ENCODE measurements around the gene SLC1A3. TPM values are rescaled to one million over a fixed set of nuclear protein-coding genes. Genes with fewer than 3 reads are reported as not detected.
"Not testable (repeated sequence)": the region's sequence is repeated elsewhere in the genome, so short reads cannot be mapped to it uniquely, and the experiment has no call there.

Gene SLC1A3
- total RNA-seq, 1 donor from 2014 or later = not detected

GRCh38 chr5:36643162-36643561, 36.8 kb downstream of the SLC1A3 start:
- peaks cover 3% of the 10 kb centered on the region for H3K27me3 Mint-ChIP-seq (ENCODE audit: insufficient read depth)
- intact Hi-C loops (cut with micrococcal nuclease) = no loop called here
- H3K4me3 Mint-ChIP-seq = no peak overlapping the region
- no peaks in the 10 kb centered on the region for H3K4me1 Mint-ChIP-seq (ENCODE audit: low read depth)
- no peaks in the 10 kb centered on the region for H3K9me3 Mint-ChIP-seq
- no peak for DNase-seq (ENCODE audit: low spot score)
- no peaks in the 10 kb centered on the region for H3K36me3 Mint-ChIP-seq (ENCODE audit: low read depth)
- no peak overlapping the region for H3K27ac Mint-ChIP-seq

- H3K36me3 Mint-ChIP-seq (ENCODE audit: low read depth); intact Hi-C loops (cut with micrococcal nuclease); H3K27ac Mint-ChIP-seq; H3K9me3 Mint-ChIP-seq; DNase-seq (ENCODE audit: low spot score); H3K4me3 Mint-ChIP-seq; H3K27me3 Mint-ChIP-seq (ENCODE audit: insufficient read depth); H3K4me1 Mint-ChIP-seq (ENCODE audit: low read depth): not testable (repeated sequence)
These were observed 37.4 kb downstream of the SLC1A3 start for GRCh38 chr5:36643841-36644240.

GRCh38 chr5:36644727-36645126, 38.3 kb downstream of the SLC1A3 start:
- H3K9me3 Mint-ChIP-seq = no peaks in the 10 kb centered on the region
- no peak overlapping the region for H3K27ac Mint-ChIP-seq
- H3K4me1 Mint-ChIP-seq (ENCODE audit: low read depth) = no peaks in the 10 kb centered on the region
- intact Hi-C loops (cut with micrococcal nuclease) = no loop called here
- DNase-seq (ENCODE audit: low spot score) = no peak
- no peak overlapping the region for H3K4me3 Mint-ChIP-seq
- no peaks in the 10 kb centered on the region for H3K36me3 Mint-ChIP-seq (ENCODE audit: low read depth)
- peaks cover 6% of the 10 kb centered on the region for H3K27me3 Mint-ChIP-seq (ENCODE audit: insufficient read depth)

GRCh38 chr5:36646100-36646499, 39.7 kb downstream of the SLC1A3 start:
- DNase-seq (ENCODE audit: low spot score) = no peak
- no peaks in the 10 kb centered on the region for H3K4me1 Mint-ChIP-seq (ENCODE audit: low read depth)
- intact Hi-C loops (cut with micrococcal nuclease) = no loop called here
- peaks cover 4% of the 10 kb centered on the region for H3K27me3 Mint-ChIP-seq (ENCODE audit: insufficient read depth)
- H3K4me3 Mint-ChIP-seq = no peak overlapping the region
- no peaks in the 10 kb centered on the region for H3K9me3 Mint-ChIP-seq
- no peak overlapping the region for H3K27ac Mint-ChIP-seq
- H3K36me3 Mint-ChIP-seq (ENCODE audit: low read depth) = no peaks in the 10 kb centered on the region

- no peak for DNase-seq (ENCODE audit: low spot score)
- intact Hi-C loops (cut with micrococcal nuclease) = no loop called here
These were observed 40.2 kb downstream of the SLC1A3 start for GRCh38 chr5:36646507-36647023.

GRCh38 chr5:36647046-36647445, 40.6 kb downstream of the SLC1A3 start:
- H3K27me3 Mint-ChIP-seq (ENCODE audit: insufficient read depth) = peaks cover 10% of the 10 kb centered on the region
- no peaks in the 10 kb centered on the region for H3K36me3 Mint-ChIP-seq (ENCODE audit: low read depth)
- no peak overlapping the region for H3K27ac Mint-ChIP-seq
- no peak overlapping the region for H3K4me3 Mint-ChIP-seq
- no peak for DNase-seq (ENCODE audit: low spot score)
- no peaks in the 10 kb centered on the region for H3K9me3 Mint-ChIP-seq
- no peaks in the 10 kb centered on the region for H3K4me1 Mint-ChIP-seq (ENCODE audit: low read depth)
- intact Hi-C loops (cut with micrococcal nuclease) = no loop called here

More at GRCh38 chr5:36646507-36647023, 40.2 kb downstream of the SLC1A3 start:
- no peak overlapping the region for H3K4me3 Mint-ChIP-seq
- H3K27ac Mint-ChIP-seq = no peak overlapping the region
- H3K27me3 Mint-ChIP-seq (ENCODE audit: insufficient read depth) = peaks cover 7% of the 10 kb centered on the region
- H3K9me3 Mint-ChIP-seq = no peaks in the 10 kb centered on the region
- H3K36me3 Mint-ChIP-seq (ENCODE audit: low read depth) = no peaks in the 10 kb centered on the region
- no peaks in the 10 kb centered on the region for H3K4me1 Mint-ChIP-seq (ENCODE audit: low read depth)

- Mint-ChIP-seq H3K27ac (no peak overlapping the region), H3K27me3 (ENCODE audit: insufficient read depth) (peaks cover 10% of the 10 kb centered on the region), H3K4me1 (ENCODE audit: low read depth) (no peaks in the 10 kb centered on the region), H3K36me3 (ENCODE audit: low read depth) (no peaks in the 10 kb centered on the region), H3K9me3 (no peaks in the 10 kb centered on the region), H3K4me3 (no peak overlapping the region)
- DNase-seq (ENCODE audit: low spot score) = no peak
- intact Hi-C loops (cut with micrococcal nuclease) = no loop called here
These were observed 42.0 kb downstream of the SLC1A3 start for GRCh38 chr5:36648426-36648825.

- H3K9me3 Mint-ChIP-seq = no peaks in the 10 kb centered on the region
- peaks cover 20% of the 10 kb centered on the region for H3K27me3 Mint-ChIP-seq (ENCODE audit: insufficient read depth)
- no peak for DNase-seq (ENCODE audit: low spot score)
- H3K4me1 Mint-ChIP-seq (ENCODE audit: low read depth) = no peaks in the 10 kb centered on the region
- no peak overlapping the region for H3K27ac Mint-ChIP-seq
- intact Hi-C loops (cut with micrococcal nuclease) = no loop called here
- H3K36me3 Mint-ChIP-seq (ENCODE audit: low read depth) = no peaks in the 10 kb centered on the region
- no peak overlapping the region for H3K4me3 Mint-ChIP-seq
These were observed 45.6 kb downstream of the SLC1A3 start for GRCh38 chr5:36651761-36652685.

- no peak overlapping the region for H3K27ac Mint-ChIP-seq
- no peaks in the 10 kb centered on the region for H3K4me1 Mint-ChIP-seq (ENCODE audit: low read depth)
- no peak for DNase-seq (ENCODE audit: low spot score)
- intact Hi-C loops (cut with micrococcal nuclease) = no loop called here
- H3K27me3 Mint-ChIP-seq (ENCODE audit: insufficient read depth) = peaks cover 20% of the 10 kb centered on the region
- H3K4me3 Mint-ChIP-seq = no peak overlapping the region
- H3K36me3 Mint-ChIP-seq (ENCODE audit: low read depth) = no peaks in the 10 kb centered on the region
- H3K9me3 Mint-ChIP-seq = no peaks in the 10 kb centered on the region
These were observed 46.8 kb downstream of the SLC1A3 start for GRCh38 chr5:36653044-36653705.

- Mint-ChIP-seq H3K27me3 (ENCODE audit: insufficient read depth) (peaks cover 17% of the 10 kb centered on the region), H3K4me1 (ENCODE audit: low read depth) (no peaks in the 10 kb centered on the region), H3K9me3 (no peaks in the 10 kb centered on the region), H3K4me3 (no peak overlapping the region), H3K36me3 (ENCODE audit: low read depth) (no peaks in the 10 kb centered on the region), H3K27ac (no peak overlapping the region)
- DNase-seq (ENCODE audit: low spot score) = no peak
- intact Hi-C loops (cut with micrococcal nuclease) = no loop called here
These were observed 48.2 kb downstream of the SLC1A3 start for GRCh38 chr5:36654564-36654963.

- Mint-ChIP-seq H3K36me3 (ENCODE audit: low read depth) (no peaks in the 10 kb centered on the region), H3K9me3 (no peaks in the 10 kb centered on the region), H3K27me3 (ENCODE audit: insufficient read depth) (peaks cover 17% of the 10 kb centered on the region), H3K4me1 (ENCODE audit: low read depth) (no peaks in the 10 kb centered on the region), H3K27ac (no peak overlapping the region), H3K4me3 (no peak overlapping the region)
- intact Hi-C loops (cut with micrococcal nuclease) = no loop called here
- no peak for DNase-seq (ENCODE audit: low spot score)
These were observed 48.8 kb downstream of the SLC1A3 start for GRCh38 chr5:36655161-36655560.

- intact Hi-C loops (cut with micrococcal nuclease) = no loop called here
- H3K9me3 Mint-ChIP-seq = no peaks in the 10 kb centered on the region
- no peak overlapping the region for H3K4me3 Mint-ChIP-seq
- peaks cover 13% of the 10 kb centered on the region for H3K27me3 Mint-ChIP-seq (ENCODE audit: insufficient read depth)
- no peak overlapping the region for H3K27ac Mint-ChIP-seq
- H3K4me1 Mint-ChIP-seq (ENCODE audit: low read depth) = no peaks in the 10 kb centered on the region
- H3K36me3 Mint-ChIP-seq (ENCODE audit: low read depth) = no peaks in the 10 kb centered on the region
- DNase-seq (ENCODE audit: low spot score) = no peak
These were observed 50.1 kb downstream of the SLC1A3 start for GRCh38 chr5:36656556-36656955.

- Mint-ChIP-seq H3K4me1 (ENCODE audit: low read depth) (no peaks in the 10 kb centered on the region), H3K4me3 (no peak overlapping the region), H3K36me3 (ENCODE audit: low read depth) (no peaks in the 10 kb centered on the region), H3K9me3 (no peaks in the 10 kb centered on the region), H3K27me3 (ENCODE audit: insufficient read depth) (peaks cover 10% of the 10 kb centered on the region), H3K27ac (no peak overlapping the region)
- intact Hi-C loops (cut with micrococcal nuclease) = no loop called here
- no peak for DNase-seq (ENCODE audit: low spot score)
These were observed 51.2 kb downstream of the SLC1A3 start for GRCh38 chr5:36657563-36657995.

Measured in activated T-helper 1 cell treated with anti-CD3 and anti-CD28 coated beads, Interleukin-12 subunit alpha, Interleukin-12 subunit beta, Interleukin-2, Interleukin-4 antibody, amounts not matched to agents 30 ng/mL and 10 ng/mL and 1 ng/mL, durations not matched to agents 14 hours and 24 hours and 36 hours (primary cell).